ENCODE data around the gene APOBR. TPM values are rescaled to one million over a fixed set of nuclear protein-coding genes. Genes with fewer than 3 reads are reported as not detected.
A peak's percentile ranks its signal among the peaks of the same experiment; 100 is the strongest.

APOBR gene
- total RNA-seq, 1 donor from 2014 or later, result not detected

GRCh38 chr16:28537964-28538732 lies 43.7 kb downstream of the APOBR start:
- no peaks in the 10 kb centered on the region for H3K9me3 Mint-ChIP-seq (ENCODE audit: unreplicated experiment)
- H3K27me3 Mint-ChIP-seq (ENCODE audit: unreplicated experiment), result peaks cover 5% of the 10 kb centered on the region
- no peak for DNase-seq (ENCODE audit: extremely low spot score, unreplicated experiment)
- H3K4me1 Mint-ChIP-seq (ENCODE audit: unreplicated experiment), result peaks cover 26% of the 10 kb centered on the region
- H3K27ac Mint-ChIP-seq (ENCODE audit: unreplicated experiment), result peak overlapping the region; percentile 92
- peak overlapping the region; percentile 76 for H3K4me3 Mint-ChIP-seq (ENCODE audit: unreplicated experiment)
- peaks cover 21% of the 10 kb centered on the region for H3K36me3 Mint-ChIP-seq (ENCODE audit: unreplicated experiment)
- TF ChIP-seq CTCF (IDR thresholded peaks at IDR 0.05), result no peak

- peaks cover 21% of the 10 kb centered on the region for H3K36me3 Mint-ChIP-seq (ENCODE audit: unreplicated experiment)
- H3K9me3 Mint-ChIP-seq (ENCODE audit: unreplicated experiment), result no peaks in the 10 kb centered on the region
- DNase-seq (ENCODE audit: extremely low spot score, unreplicated experiment), result peak; percentile 93
- peaks cover 26% of the 10 kb centered on the region for H3K4me1 Mint-ChIP-seq (ENCODE audit: unreplicated experiment)
- H3K27ac Mint-ChIP-seq (ENCODE audit: unreplicated experiment), result peak within 1 kb of the TSS; percentile 92
- peaks cover 6% of the 10 kb centered on the region for H3K27me3 Mint-ChIP-seq (ENCODE audit: unreplicated experiment)
- TF ChIP-seq CTCF (IDR thresholded peaks at IDR 0.05), result no peak
- H3K4me3 Mint-ChIP-seq (ENCODE audit: unreplicated experiment), result peak within 1 kb of the TSS; percentile 76
Observed at GRCh38 chr16:28538733-28539596, 44.5 kb downstream of the APOBR start, which contains the start of gene NUPR1. TSS of gene NUPR1 (minus strand) at chr16:28538974. CDS start at chr16:28538907, 67 bp downstream.

- Mint-ChIP-seq H3K27ac (ENCODE audit: unreplicated experiment) (no peak overlapping the region), H3K4me1 (ENCODE audit: unreplicated experiment) (peaks cover 26% of the 10 kb centered on the region), H3K4me3 (ENCODE audit: unreplicated experiment) (no peak overlapping the region), H3K9me3 (ENCODE audit: unreplicated experiment) (no peaks in the 10 kb centered on the region), H3K36me3 (ENCODE audit: unreplicated experiment) (peaks cover 16% of the 10 kb centered on the region), H3K27me3 (ENCODE audit: unreplicated experiment) (peaks cover 12% of the 10 kb centered on the region)
- TF ChIP-seq CTCF (IDR thresholded peaks at IDR 0.05), result no peak
- no peak for DNase-seq (ENCODE audit: extremely low spot score, unreplicated experiment)
Observed at GRCh38 chr16:28540346-28540745, 45.9 kb downstream of the APOBR start.

- Mint-ChIP-seq H3K4me1 (ENCODE audit: unreplicated experiment) (peaks cover 17% of the 10 kb centered on the region), H3K9me3 (ENCODE audit: unreplicated experiment) (no peaks in the 10 kb centered on the region), H3K4me3 (ENCODE audit: unreplicated experiment) (no peak overlapping the region), H3K36me3 (ENCODE audit: unreplicated experiment) (peaks cover 5% of the 10 kb centered on the region), H3K27me3 (ENCODE audit: unreplicated experiment) (peaks cover 16% of the 10 kb centered on the region), H3K27ac (ENCODE audit: unreplicated experiment) (peak overlapping the region; percentile 18)
- DNase-seq (ENCODE audit: extremely low spot score, unreplicated experiment), result no peak
- no peak for TF ChIP-seq CTCF (IDR thresholded peaks at IDR 0.05)
Observed at GRCh38 chr16:28542646-28543045, 48.2 kb downstream of the APOBR start.

GRCh38 chr16:28543072-28543471 lies 48.6 kb downstream of the APOBR start:
- peaks cover 13% of the 10 kb centered on the region for H3K4me1 Mint-ChIP-seq (ENCODE audit: unreplicated experiment)
- no peak for DNase-seq (ENCODE audit: extremely low spot score, unreplicated experiment)
- no peak overlapping the region for H3K27ac Mint-ChIP-seq (ENCODE audit: unreplicated experiment)
- no peaks in the 10 kb centered on the region for H3K9me3 Mint-ChIP-seq (ENCODE audit: unreplicated experiment)
- H3K4me3 Mint-ChIP-seq (ENCODE audit: unreplicated experiment), result no peak overlapping the region
- no peak for TF ChIP-seq CTCF (IDR thresholded peaks at IDR 0.05)
- H3K36me3 Mint-ChIP-seq (ENCODE audit: unreplicated experiment), result peaks cover 1% of the 10 kb centered on the region
- H3K27me3 Mint-ChIP-seq (ENCODE audit: unreplicated experiment), result peaks cover 19% of the 10 kb centered on the region

Data from osteocyte (in vitro differentiated cells).